ENCODE data around the gene CDH13.

DNA sequence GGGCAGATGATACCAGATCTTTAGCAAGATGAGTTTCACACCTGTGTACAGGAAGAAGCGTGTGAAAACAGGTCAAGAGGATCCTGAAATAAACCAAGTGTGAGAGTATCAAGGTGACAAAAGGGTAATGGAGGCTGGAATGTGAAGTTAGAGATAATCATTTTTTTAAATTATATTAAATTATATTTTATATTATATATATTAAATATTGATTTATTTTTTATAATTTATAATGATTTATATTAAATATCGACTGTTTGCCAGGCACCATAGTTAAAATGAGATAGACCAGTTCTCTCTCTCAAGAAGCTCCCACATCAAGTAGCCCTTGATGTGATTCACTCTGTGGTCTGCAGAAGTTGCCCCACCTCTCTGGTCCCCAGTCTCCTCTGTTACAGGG lies 820.8 kb downstream of the CDH13 start:
- TF ChIP-seq, protein P1, sequence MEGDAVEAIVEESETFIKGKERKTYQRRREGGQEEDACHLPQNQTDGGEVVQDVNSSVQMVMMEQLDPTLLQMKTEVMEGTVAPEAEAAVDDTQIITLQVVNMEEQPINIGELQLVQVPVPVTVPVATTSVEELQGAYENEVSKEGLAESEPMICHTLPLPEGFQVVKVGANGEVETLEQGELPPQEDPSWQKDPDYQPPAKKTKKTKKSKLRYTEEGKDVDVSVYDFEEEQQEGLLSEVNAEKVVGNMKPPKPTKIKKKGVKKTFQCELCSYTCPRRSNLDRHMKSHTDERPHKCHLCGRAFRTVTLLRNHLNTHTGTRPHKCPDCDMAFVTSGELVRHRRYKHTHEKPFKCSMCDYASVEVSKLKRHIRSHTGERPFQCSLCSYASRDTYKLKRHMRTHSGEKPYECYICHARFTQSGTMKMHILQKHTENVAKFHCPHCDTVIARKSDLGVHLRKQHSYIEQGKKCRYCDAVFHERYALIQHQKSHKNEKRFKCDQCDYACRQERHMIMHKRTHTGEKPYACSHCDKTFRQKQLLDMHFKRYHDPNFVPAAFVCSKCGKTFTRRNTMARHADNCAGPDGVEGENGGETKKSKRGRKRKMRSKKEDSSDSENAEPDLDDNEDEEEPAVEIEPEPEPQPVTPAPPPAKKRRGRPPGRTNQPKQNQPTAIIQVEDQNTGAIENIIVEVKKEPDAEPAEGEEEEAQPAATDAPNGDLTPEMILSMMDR (IDR thresholded peaks at IDR 0.05; ENCODE audit: poor library complexity): no peak
- TF ChIP-seq EZH2 (IDR thresholded peaks at IDR 0.05; ENCODE audit: borderline replicate concordance): no peak

All from hepatocyte (in vitro differentiated cells).